PC-9 (cell line): ENCODE data around the gene SLC16A12. TPM values are rescaled to one million over a fixed set of nuclear protein-coding genes. Genes with fewer than 3 reads are reported as not detected.

ENCODE experiments used
- BruUV-seq: library from RNA; stranded (reverse); fragments of 400-500 nt; replicated peaks from 2 replicates; lab custom pipeline; 2021; lab: Mats Ljungman, UMichigan
- CTCF ChIA-PET: fragments of 300-600 bp; sonication (Branson Sonifier 250); formaldehyde crosslinking; loops from one replicate; lab custom pipeline; 2022; ENCODE audit warnings: antibody characterized with exemption; lab: Charles Lee
- POLR2A ChIA-PET: fragments of 300-600 bp; sonication (Branson Sonifier 250); formaldehyde crosslinking; loops from one replicate; lab custom pipeline; 2022; ENCODE audit warnings: antibody characterized with exemption; ENCODE audit not compliant: unreplicated experiment; lab: Charles Lee
- DNase-seq, 2 experiments: peaks; one replicate each; pipeline versions ENCODE4 v3.0.0 to v3.0.0-alpha.2; 2015 to 2022; ENCODE audit warnings: mixed read lengths in 1 of 2
- H2AFZ ChIP-seq: fragments of 200-600 bp; sonication (generic); 2 replicates; pipeline ENCODE4 v1.8.1; 2017; ENCODE audit warnings: antibody characterized with exemption
- H3F3A ChIP-seq: fragments of 200-600 bp; sonication (generic); 2 replicates; pipeline ENCODE4 v1.8.1; 2017; ENCODE audit warnings: antibody characterized with exemption, mild to moderate bottlenecking, low read depth; ENCODE audit not compliant: insufficient read depth
- H3K27ac ChIP-seq: fragments of 200-600 bp; sonication (generic); 2 replicates; pipeline ENCODE4 v1.6.1; 2016; ENCODE audit warnings: mixed run types
- H3K27me3 ChIP-seq: fragments of 200-600 bp; sonication (generic); 2 replicates; pipeline ENCODE4 v1.6.1; 2016; ENCODE audit warnings: low read depth, mixed run types; ENCODE audit not compliant: insufficient read depth
- H3K36me3 ChIP-seq: fragments of 200-600 bp; sonication (generic); 2 replicates; pipeline ENCODE4 v1.6.1; 2016; ENCODE audit warnings: low read depth, mixed run types
- H3K4me1 ChIP-seq: fragments of 200-600 bp; sonication (generic); replicated peaks from 2 replicates; pipeline ENCODE4 v1.6.1; 2016; ENCODE audit warnings: mixed run types; ENCODE audit not compliant: insufficient read depth
- H3K4me2 ChIP-seq: fragments of 200-600 bp; sonication (generic); 2 replicates; pipeline ENCODE4 v1.6.1; 2017; ENCODE audit warnings: mixed run types
- H3K4me3 ChIP-seq: fragments of 200-600 bp; sonication (generic); 2 replicates; pipeline ENCODE4 v1.6.1; 2016; ENCODE audit warnings: mixed run types
- H3K79me2 ChIP-seq: fragments of 200-600 bp; sonication (generic); 2 replicates; pipeline ENCODE4 v1.6.1; 2017; ENCODE audit warnings: low read depth, mixed run types
- H3K9me2 ChIP-seq: fragments of 200-600 bp; sonication (generic); 2 replicates; pipeline ENCODE4 v1.8.1; 2017; ENCODE audit warnings: mild to moderate bottlenecking; ENCODE audit not compliant: insufficient read depth
- H3K9me3 ChIP-seq: fragments of 200-600 bp; sonication (generic); 2 replicates; pipeline ENCODE4 v1.8.1; 2016; ENCODE audit warnings: low read depth; ENCODE audit not compliant: insufficient read depth
- H4K20me1 ChIP-seq: fragments of 200-600 bp; sonication (generic); 2 replicates; pipeline ENCODE4 v1.8.1; 2017; ENCODE audit not compliant: insufficient read depth
- EZH2 ChIP-seq: fragments of 200-600 bp; sonication (generic); IDR thresholded peaks from 2 replicates; pipeline ENCODE4 v1.8.0; 2017; ENCODE audit warnings: antibody characterized with exemption, low read depth
- intact Hi-C: fragments of 100-400 bp; cut with micrococcal nuclease; formaldehyde crosslinking; loops from one replicate; pipeline ENCODE4 v1.10.0; 2022; ENCODE audit not compliant: unreplicated experiment
- total RNA-seq: library from RNA; stranded (reverse); gene quantifications from 2 replicates; pipeline ENCODE4 v1.2.3, GENCODE V29; 2021
- TF ChIP-seq, protein P1 (sequence below): fragments of 200-600 bp; sonication (generic); conservative IDR thresholded peaks from 2 replicates; pipeline ENCODE4 v1.6.1; 2017; ENCODE audit warnings: mixed run types, antibody characterized with exemption, mild to moderate bottlenecking, moderate library complexity

Gene SLC16A12
- total RNA-seq, 1 experiment from 2014 or later, result 0.74 TPM

- ChIA-PET POLR2A (no interaction called here), CTCF (no interaction called here)
- H3K27ac ChIP-seq, result no peak overlapping the region
- H3K4me1 ChIP-seq, result no peaks in the 10 kb centered on the region
- H3K9me3 ChIP-seq, result no peaks in the 10 kb centered on the region
- H4K20me1 ChIP-seq, result no peaks in the 10 kb centered on the region
- H3K4me2 ChIP-seq, result no peak overlapping the region
- H3K4me3 ChIP-seq, result no peak overlapping the region
- no peaks in the 10 kb centered on the region for H3F3A ChIP-seq
- H3K27me3 ChIP-seq, result no peaks in the 10 kb centered on the region
- intact Hi-C loops, result loop anchor here (5.0 kb wide), 1 partner anchor 39 kb away; no protein-coding TSS in a partner anchor
- no peaks in the 10 kb centered on the region for H3K9me2 ChIP-seq
- no TSS peak for BruUV-seq
- H3K79me2 ChIP-seq, result no peaks in the 10 kb centered on the region
- no peaks in the 10 kb centered on the region for H3K36me3 ChIP-seq
- TF ChIP-seq EZH2, result no peak
- TF ChIP-seq, protein P1, sequence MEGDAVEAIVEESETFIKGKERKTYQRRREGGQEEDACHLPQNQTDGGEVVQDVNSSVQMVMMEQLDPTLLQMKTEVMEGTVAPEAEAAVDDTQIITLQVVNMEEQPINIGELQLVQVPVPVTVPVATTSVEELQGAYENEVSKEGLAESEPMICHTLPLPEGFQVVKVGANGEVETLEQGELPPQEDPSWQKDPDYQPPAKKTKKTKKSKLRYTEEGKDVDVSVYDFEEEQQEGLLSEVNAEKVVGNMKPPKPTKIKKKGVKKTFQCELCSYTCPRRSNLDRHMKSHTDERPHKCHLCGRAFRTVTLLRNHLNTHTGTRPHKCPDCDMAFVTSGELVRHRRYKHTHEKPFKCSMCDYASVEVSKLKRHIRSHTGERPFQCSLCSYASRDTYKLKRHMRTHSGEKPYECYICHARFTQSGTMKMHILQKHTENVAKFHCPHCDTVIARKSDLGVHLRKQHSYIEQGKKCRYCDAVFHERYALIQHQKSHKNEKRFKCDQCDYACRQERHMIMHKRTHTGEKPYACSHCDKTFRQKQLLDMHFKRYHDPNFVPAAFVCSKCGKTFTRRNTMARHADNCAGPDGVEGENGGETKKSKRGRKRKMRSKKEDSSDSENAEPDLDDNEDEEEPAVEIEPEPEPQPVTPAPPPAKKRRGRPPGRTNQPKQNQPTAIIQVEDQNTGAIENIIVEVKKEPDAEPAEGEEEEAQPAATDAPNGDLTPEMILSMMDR, result no peak
- no peak overlapping the region for H2AFZ ChIP-seq
- peak in 1 of 2 experiments; percentile 55 for DNase-seq
Measured at GRCh38 chr10:89516149-89516832, 19.1 kb downstream of the SLC16A12 start.

DNA sequence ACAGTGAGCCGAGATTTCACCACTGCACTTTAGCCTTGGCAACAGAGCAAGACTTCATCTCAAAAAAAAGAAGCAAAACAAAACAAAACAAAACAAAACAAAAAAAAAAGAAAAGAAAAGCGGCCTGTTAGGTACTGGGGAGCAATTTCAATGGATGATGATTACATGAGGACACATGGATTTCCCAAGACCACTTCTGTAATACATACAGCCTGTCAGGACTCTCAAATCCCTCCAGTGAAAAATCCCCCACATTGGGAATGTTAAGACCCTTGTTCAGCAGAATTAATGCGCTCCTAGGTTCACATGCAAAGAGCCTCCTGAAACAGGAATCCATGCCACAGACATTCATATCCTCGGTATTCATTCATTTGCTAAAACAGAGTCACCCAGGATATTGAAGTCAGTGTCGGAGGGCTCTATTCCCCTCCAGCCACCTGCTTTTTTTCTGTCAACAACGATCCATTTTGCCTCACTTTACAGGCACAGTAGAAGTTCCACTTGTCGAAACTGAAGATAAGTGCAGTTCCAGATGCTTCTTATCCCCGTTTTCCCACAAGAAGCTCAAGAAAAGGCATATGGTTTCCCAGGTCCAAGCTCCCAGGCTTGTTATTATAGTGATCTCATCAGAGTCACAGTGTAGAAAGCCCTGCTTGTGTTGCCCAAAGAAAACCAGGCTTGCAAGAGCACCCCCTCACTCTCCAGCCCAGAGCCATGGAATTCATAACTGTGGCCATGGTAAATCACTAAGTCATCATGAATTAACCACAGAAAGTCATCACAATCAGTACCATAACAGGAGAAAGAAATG lies 20.2 kb downstream of the SLC16A12 start:
- no TSS peak for BruUV-seq
- H3K4me2 ChIP-seq, result no peak overlapping the region

DNA sequence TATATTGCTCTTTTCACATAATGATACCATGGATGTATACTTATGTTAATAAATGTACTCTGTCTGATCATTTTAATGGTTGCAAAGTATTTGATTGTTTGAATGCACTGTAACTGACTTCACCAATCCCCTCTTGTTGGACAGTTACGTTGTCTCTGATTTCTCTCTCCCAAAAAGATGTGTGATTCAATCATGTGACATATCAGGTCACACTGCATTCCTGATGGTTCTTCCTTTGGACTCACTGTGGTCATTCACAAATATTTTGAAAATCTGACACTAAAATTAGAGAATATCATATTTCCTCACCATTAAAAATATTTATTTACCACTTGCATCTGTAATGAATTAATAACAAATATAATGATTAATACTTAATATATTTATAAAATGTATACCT lies 22.2 kb downstream of the SLC16A12 start:
- ChIA-PET CTCF (no interaction called here), POLR2A (no interaction called here)
- no peaks in the 10 kb centered on the region for H3K4me1 ChIP-seq
- H3K4me3 ChIP-seq, result no peak overlapping the region
- H3F3A ChIP-seq, result no peaks in the 10 kb centered on the region
- H3K79me2 ChIP-seq, result no peaks in the 10 kb centered on the region
- no peak overlapping the region for H3K27ac ChIP-seq
- DNase-seq, result no peak
- H3K9me3 ChIP-seq, result no peaks in the 10 kb centered on the region
- H2AFZ ChIP-seq, result no peak overlapping the region
- intact Hi-C loops, result no loop called here
- no peaks in the 10 kb centered on the region for H4K20me1 ChIP-seq
- no peak for TF ChIP-seq EZH2
- TF ChIP-seq, protein P1, result no peak
- no peaks in the 10 kb centered on the region for H3K9me2 ChIP-seq
- no peaks in the 10 kb centered on the region for H3K36me3 ChIP-seq
- no peaks in the 10 kb centered on the region for H3K27me3 ChIP-seq
- H3K4me2 ChIP-seq, result no peak overlapping the region
- BruUV-seq, result no TSS peak

More for the DNA sequence above, 20.2 kb downstream of the SLC16A12 start:
- ChIA-PET POLR2A (no interaction called here), CTCF (no interaction called here)
- no peaks in the 10 kb centered on the region for H3K27me3 ChIP-seq
- H3K4me1 ChIP-seq, result no peaks in the 10 kb centered on the region
- no peak overlapping the region for H3K4me3 ChIP-seq
- no peaks in the 10 kb centered on the region for H3K79me2 ChIP-seq
- no peaks in the 10 kb centered on the region for H3K36me3 ChIP-seq
- H3K9me2 ChIP-seq, result no peaks in the 10 kb centered on the region
- TF ChIP-seq EZH2, result no peak
- TF ChIP-seq, protein P1, result no peak
- H4K20me1 ChIP-seq, result no peaks in the 10 kb centered on the region
- intact Hi-C loops, result loop anchor here (5.0 kb wide), 1 partner anchor 38 kb away; no protein-coding TSS in a partner anchor
- DNase-seq, result no peak
- H3K9me3 ChIP-seq, result no peaks in the 10 kb centered on the region
- H3K27ac ChIP-seq, result no peak overlapping the region
- no peaks in the 10 kb centered on the region for H3F3A ChIP-seq
- no peak overlapping the region for H2AFZ ChIP-seq
